Measurements from ENCODE around the gene AARS1.
"Not testable (repeated sequence)": the region's sequence is repeated elsewhere in the genome, so short reads cannot be mapped to it uniquely, and the experiment has no call there.

AARS1 gene

GRCh38 chr16:70289229-70290094 lies at the start of gene AARS1:
TSS of gene AARS1 (minus strand) at chr16:70289506. CDS start at chr16:70282763, 6,743 bp downstream.
- Histone ChIP-seq H3K9me3 (ENCODE audit: control insufficient read depth in 5 of 5, low read length in 5 of 5) (no peaks in the 10 kb centered on the region), H3K36me3 (ENCODE audit: control insufficient read depth in 5 of 5, insufficient read depth in 5 of 5, low read length in 5 of 5) (peaks cover 0 to 4% (median under 1%) of the 10 kb centered on the region in 5 donors), H3K4me3 (ENCODE audit: low read depth in 1 of 5, low read length in 5 of 5) (peak within 1 kb of the TSS; percentile 78 to 91 (median 86)), H3K9ac (ENCODE audit: low read length in 5 of 5) (peak within 1 kb of the TSS; percentile 87 to 93 (median 92)), H3K27me3 (ENCODE audit: control insufficient read depth in 5 of 5, insufficient read depth in 4 of 5, low read length in 5 of 5) (no peaks in the 10 kb centered on the region), H3K4me1 (ENCODE audit: control insufficient read depth in 5 of 5, insufficient read depth in 5 of 5, low read length in 5 of 5) (peaks cover 0 to 20% (median 13%) of the 10 kb centered on the region in 5 donors), H3K27ac (ENCODE audit: low read depth, low read length) (peak within 1 kb of the TSS; percentile 85)

DNA sequence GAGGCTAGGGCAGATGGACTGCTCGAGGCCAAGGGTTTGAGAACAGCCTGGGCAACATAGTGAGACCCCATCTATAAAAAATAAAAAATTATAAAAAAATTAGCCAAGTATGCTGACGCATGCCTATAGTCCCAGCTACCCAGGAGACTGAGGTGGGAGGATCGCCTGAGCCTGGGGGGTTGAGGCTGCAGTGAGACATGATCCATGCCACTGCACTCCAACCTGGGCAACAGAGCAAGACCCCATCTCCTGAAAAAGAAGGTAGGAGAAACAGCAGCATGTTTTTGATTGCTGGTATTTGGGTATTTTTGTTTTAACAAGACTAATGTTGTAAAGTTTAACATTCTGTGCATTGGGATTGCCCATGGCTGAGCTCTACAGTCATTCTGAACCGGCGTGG lies 48.5 kb upstream of the AARS1 start:
- H3K36me3 ChIP-seq (ENCODE audit: control insufficient read depth in 5 of 5, insufficient read depth in 5 of 5, low read length in 5 of 5), result peaks cover 8 to 29% (median 23%) of the 10 kb centered on the region in 5 donors
- no peaks in the 10 kb centered on the region for H3K4me1 ChIP-seq (ENCODE audit: control insufficient read depth in 5 of 5, insufficient read depth in 5 of 5, low read length in 5 of 5)
- no peaks in the 10 kb centered on the region for H3K9me3 ChIP-seq (ENCODE audit: control insufficient read depth in 5 of 5, low read length in 5 of 5)
- no peaks in the 10 kb centered on the region for H3K27me3 ChIP-seq (ENCODE audit: control insufficient read depth in 5 of 5, insufficient read depth in 4 of 5, low read length in 5 of 5)
- no peak overlapping the region for H3K9ac ChIP-seq (ENCODE audit: low read length in 5 of 5)
- no peak overlapping the region for H3K27ac ChIP-seq (ENCODE audit: low read depth, low read length)
- no peak overlapping the region for H3K4me3 ChIP-seq (ENCODE audit: low read depth in 1 of 5, low read length in 5 of 5)

DNA sequence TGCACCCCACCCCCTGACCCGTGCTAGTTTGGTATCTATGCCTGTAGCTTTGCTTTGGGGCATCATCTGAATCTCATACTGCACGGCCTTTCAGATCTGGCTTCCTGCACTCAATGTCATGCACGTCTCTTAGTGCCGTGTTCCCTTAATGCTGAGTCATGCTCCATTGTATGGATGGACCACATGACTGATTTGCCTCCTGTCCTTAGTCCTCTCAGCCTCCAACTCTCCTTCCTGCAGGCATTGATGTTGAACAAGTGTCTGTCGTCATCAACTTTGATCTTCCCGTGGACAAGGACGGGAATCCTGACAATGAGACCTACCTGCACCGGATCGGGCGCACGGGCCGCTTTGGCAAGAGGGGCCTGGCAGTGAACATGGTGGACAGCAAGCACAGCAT lies 43.4 kb upstream of the AARS1 start:
- H3K9me3 ChIP-seq (ENCODE audit: control insufficient read depth in 5 of 5, low read length in 5 of 5); H3K27ac ChIP-seq (ENCODE audit: low read depth, low read length); H3K4me1 ChIP-seq (ENCODE audit: control insufficient read depth in 5 of 5, insufficient read depth in 5 of 5, low read length in 5 of 5); H3K9ac ChIP-seq (ENCODE audit: low read length in 5 of 5); H3K4me3 ChIP-seq (ENCODE audit: low read depth in 1 of 5, low read length in 5 of 5); H3K27me3 ChIP-seq (ENCODE audit: control insufficient read depth in 5 of 5, insufficient read depth in 4 of 5, low read length in 5 of 5): not testable (repeated sequence)
- H3K36me3 ChIP-seq (ENCODE audit: control insufficient read depth in 5 of 5, insufficient read depth in 5 of 5, low read length in 5 of 5), result peaks cover 10 to 60% (median 53%) of the 10 kb centered on the region in 5 donors

DNA sequence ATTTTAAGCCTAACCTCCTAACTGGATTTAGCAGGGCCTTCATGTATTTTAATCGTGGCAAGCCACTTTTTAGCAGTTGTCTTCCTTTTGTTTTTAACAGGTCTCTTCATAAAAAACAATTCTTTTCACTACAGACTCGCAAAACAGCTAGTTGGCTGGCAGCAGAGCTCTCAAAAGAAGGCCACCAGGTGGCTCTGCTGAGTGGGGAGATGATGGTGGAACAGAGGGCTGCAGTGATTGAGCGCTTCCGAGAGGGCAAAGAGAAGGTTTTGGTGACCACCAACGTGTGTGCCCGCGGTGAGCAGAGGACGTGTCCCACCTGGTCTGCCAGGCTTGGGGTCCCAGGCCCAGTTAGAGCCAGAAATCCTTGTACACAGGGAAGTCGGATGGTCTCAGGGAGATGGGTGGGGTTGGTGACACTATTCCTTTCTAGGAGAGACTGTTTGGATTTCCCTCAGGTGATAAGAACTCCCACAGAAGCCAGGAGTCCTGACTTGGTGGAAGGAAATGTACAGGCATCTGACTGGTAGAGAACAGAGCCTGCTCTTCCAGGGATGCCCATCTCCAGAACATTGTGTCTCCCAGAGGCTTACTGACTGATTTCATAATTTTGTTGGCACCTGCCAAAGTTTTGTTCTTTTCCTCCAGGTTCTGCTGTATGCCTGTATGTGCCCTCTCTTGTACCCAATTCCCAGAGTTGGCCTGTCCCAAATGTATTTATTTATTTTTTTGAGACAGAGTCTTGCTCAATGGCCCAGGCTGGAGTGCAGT lies 42.5 kb upstream of the AARS1 start:
- Histone ChIP-seq H3K4me3 (ENCODE audit: low read depth in 1 of 5, low read length in 5 of 5) (no peak overlapping the region), H3K36me3 (ENCODE audit: control insufficient read depth in 5 of 5, insufficient read depth in 5 of 5, low read length in 5 of 5) (peaks cover 10 to 63% (median 53%) of the 10 kb centered on the region in 5 donors)

DNA sequence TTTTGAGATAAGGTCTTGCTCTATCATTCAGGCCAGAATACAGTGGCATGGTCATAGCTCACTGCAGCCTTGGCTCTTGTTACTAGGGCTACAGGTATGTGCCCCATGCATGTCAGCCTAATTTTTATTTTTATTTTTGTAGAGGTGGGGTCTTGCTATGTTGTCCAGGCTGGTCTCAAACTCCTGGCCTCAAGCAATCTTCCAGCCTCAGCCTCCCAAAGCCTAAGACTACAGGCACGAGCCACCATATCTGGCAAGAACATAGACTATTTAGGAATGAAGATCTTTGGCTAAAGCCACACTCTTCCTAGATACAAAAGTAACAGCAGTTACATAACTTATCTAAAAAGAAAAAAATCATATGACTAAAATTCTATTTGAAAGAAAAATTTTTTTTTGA lies 41.8 kb upstream of the AARS1 start:
- Histone ChIP-seq H3K9me3 (ENCODE audit: control insufficient read depth in 5 of 5, low read length in 5 of 5) (no peaks in the 10 kb centered on the region), H3K4me1 (ENCODE audit: control insufficient read depth in 5 of 5, insufficient read depth in 5 of 5, low read length in 5 of 5) (peaks cover 0 to 3% (median 0%) of the 10 kb centered on the region in 5 donors), H3K27me3 (ENCODE audit: control insufficient read depth in 5 of 5, insufficient read depth in 4 of 5, low read length in 5 of 5) (no peaks in the 10 kb centered on the region), H3K4me3 (ENCODE audit: low read depth in 1 of 5, low read length in 5 of 5) (no peak overlapping the region), H3K9ac (ENCODE audit: low read length in 5 of 5) (no peak overlapping the region), H3K27ac (ENCODE audit: low read depth, low read length) (no peak overlapping the region), H3K36me3 (ENCODE audit: control insufficient read depth in 5 of 5, insufficient read depth in 5 of 5, low read length in 5 of 5) (peaks cover 10 to 59% (median 48%) of the 10 kb centered on the region in 5 donors)

More for the DNA sequence above, 42.5 kb upstream of the AARS1 start:
- H3K9ac ChIP-seq (ENCODE audit: low read length in 5 of 5), result no peak overlapping the region
- H3K9me3 ChIP-seq (ENCODE audit: control insufficient read depth in 5 of 5, low read length in 5 of 5), result no peaks in the 10 kb centered on the region
- H3K27me3 ChIP-seq (ENCODE audit: control insufficient read depth in 5 of 5, insufficient read depth in 4 of 5, low read length in 5 of 5), result no peaks in the 10 kb centered on the region
- H3K4me1 ChIP-seq (ENCODE audit: control insufficient read depth in 5 of 5, insufficient read depth in 5 of 5, low read length in 5 of 5), result peaks cover 0 to 3% (median 0%) of the 10 kb centered on the region in 5 donors
- no peak overlapping the region for H3K27ac ChIP-seq (ENCODE audit: low read depth, low read length)

GRCh38 chr16:70324998-70325747 lies 35.9 kb upstream of the AARS1 start:
- Histone ChIP-seq H3K4me1 (ENCODE audit: control insufficient read depth in 5 of 5, insufficient read depth in 5 of 5, low read length in 5 of 5) (no peaks in the 10 kb centered on the region), H3K27me3 (ENCODE audit: control insufficient read depth in 5 of 5, insufficient read depth in 4 of 5, low read length in 5 of 5) (no peaks in the 10 kb centered on the region), H3K9me3 (ENCODE audit: control insufficient read depth in 5 of 5, low read length in 5 of 5) (no peaks in the 10 kb centered on the region), H3K36me3 (ENCODE audit: control insufficient read depth in 5 of 5, insufficient read depth in 5 of 5, low read length in 5 of 5) (peaks cover 10 to 60% (median 43%) of the 10 kb centered on the region in 5 donors), H3K9ac (ENCODE audit: low read length in 5 of 5) (no peak overlapping the region), H3K27ac (ENCODE audit: low read depth, low read length) (no peak overlapping the region), H3K4me3 (ENCODE audit: low read depth in 1 of 5, low read length in 5 of 5) (no peak overlapping the region)

GRCh38 chr16:70320121-70320520 lies 30.8 kb upstream of the AARS1 start:
- no peak overlapping the region for H3K27ac ChIP-seq (ENCODE audit: low read depth, low read length)
- H3K9me3 ChIP-seq (ENCODE audit: control insufficient read depth in 5 of 5, low read length in 5 of 5), result no peaks in the 10 kb centered on the region
- no peak overlapping the region for H3K9ac ChIP-seq (ENCODE audit: low read length in 5 of 5)
- H3K4me1 ChIP-seq (ENCODE audit: control insufficient read depth in 5 of 5, insufficient read depth in 5 of 5, low read length in 5 of 5), result no peaks in the 10 kb centered on the region
- no peaks in the 10 kb centered on the region for H3K27me3 ChIP-seq (ENCODE audit: control insufficient read depth in 5 of 5, insufficient read depth in 4 of 5, low read length in 5 of 5)
- no peak overlapping the region for H3K4me3 ChIP-seq (ENCODE audit: low read depth in 1 of 5, low read length in 5 of 5)
- H3K36me3 ChIP-seq (ENCODE audit: control insufficient read depth in 5 of 5, insufficient read depth in 5 of 5, low read length in 5 of 5), result peaks cover 4 to 74% (median 55%) of the 10 kb centered on the region in 5 donors

- H3K4me1 ChIP-seq (ENCODE audit: control insufficient read depth in 5 of 5, insufficient read depth in 5 of 5, low read length in 5 of 5); H3K4me3 ChIP-seq (ENCODE audit: low read depth in 1 of 5, low read length in 5 of 5); H3K9ac ChIP-seq (ENCODE audit: low read length in 5 of 5); H3K27ac ChIP-seq (ENCODE audit: low read depth, low read length); H3K36me3 ChIP-seq (ENCODE audit: control insufficient read depth in 5 of 5, insufficient read depth in 5 of 5, low read length in 5 of 5); H3K9me3 ChIP-seq (ENCODE audit: control insufficient read depth in 5 of 5, low read length in 5 of 5); H3K27me3 ChIP-seq (ENCODE audit: control insufficient read depth in 5 of 5, insufficient read depth in 4 of 5, low read length in 5 of 5): not testable (repeated sequence)
Observed at GRCh38 chr16:70307726-70308125, 18.4 kb upstream of the AARS1 start.

DNA sequence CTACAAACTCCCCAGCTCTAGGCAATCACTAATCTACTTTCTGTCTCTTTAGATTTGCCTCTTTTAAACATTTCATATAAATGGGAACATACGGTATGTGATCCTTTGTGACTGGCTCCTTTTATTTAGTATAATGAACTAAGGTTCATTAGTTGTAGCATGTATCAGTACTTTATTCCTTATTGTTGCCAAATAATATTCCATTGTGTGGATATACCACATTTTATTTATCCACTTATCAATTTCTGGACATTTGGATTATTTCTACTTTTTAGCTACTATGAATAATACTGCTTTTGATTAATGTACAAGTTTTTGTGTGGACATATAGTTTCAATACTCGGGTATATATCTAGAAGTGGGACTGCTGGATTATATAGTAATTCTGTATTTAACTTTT lies 17.6 kb upstream of the AARS1 start:
- H3K36me3 ChIP-seq (ENCODE audit: control insufficient read depth in 5 of 5, insufficient read depth in 5 of 5, low read length in 5 of 5), result peaks cover 0 to 3% (median 0%) of the 10 kb centered on the region in 5 donors
- H3K27me3 ChIP-seq (ENCODE audit: control insufficient read depth in 5 of 5, insufficient read depth in 4 of 5, low read length in 5 of 5), result no peaks in the 10 kb centered on the region
- no peaks in the 10 kb centered on the region for H3K9me3 ChIP-seq (ENCODE audit: control insufficient read depth in 5 of 5, low read length in 5 of 5)
- no peak overlapping the region for H3K27ac ChIP-seq (ENCODE audit: low read depth, low read length)
- no peak overlapping the region for H3K4me3 ChIP-seq (ENCODE audit: low read depth in 1 of 5, low read length in 5 of 5)
- H3K4me1 ChIP-seq (ENCODE audit: control insufficient read depth in 5 of 5, insufficient read depth in 5 of 5, low read length in 5 of 5), result no peaks in the 10 kb centered on the region
- H3K9ac ChIP-seq (ENCODE audit: low read length in 5 of 5), result no peak overlapping the region
